D341Med (cell line): ENCODE results near the gene PHGDH.
"Not testable (repeated sequence)": the region's sequence is repeated elsewhere in the genome, so short reads cannot be mapped to it uniquely, and the experiment has no call there.

Source experiments
- DNase-seq: peaks from one replicate; pipeline ENCODE4 v3.0.0; 2012; ENCODE audit warnings: low spot score

Gene PHGDH

DNA sequence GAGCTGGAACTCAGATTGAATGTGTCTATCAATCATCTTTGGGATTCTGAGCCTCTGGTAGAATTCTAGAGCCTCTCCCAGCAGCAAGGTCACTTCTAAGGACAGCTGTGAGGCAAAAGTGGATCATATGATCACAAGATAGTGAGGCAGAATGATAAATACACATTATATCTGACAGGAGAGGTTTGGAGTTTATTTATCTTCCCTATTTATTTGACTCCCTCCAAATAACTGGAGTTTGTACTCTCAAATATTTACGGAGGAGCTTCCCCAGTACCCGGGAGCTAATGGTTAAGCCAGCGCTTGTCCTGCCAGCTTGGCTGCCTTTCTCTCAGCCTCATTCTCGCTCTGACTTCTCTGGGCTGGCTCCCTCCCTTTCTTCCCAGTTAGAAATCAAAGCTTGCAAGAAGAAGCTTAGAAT lies 54.6 kb downstream of the PHGDH start:
- DNase-seq, result no peak

- no peak for DNase-seq
Observed at GRCh38 chr1:119767486-119767885, 55.8 kb downstream of the PHGDH start.

GRCh38 chr1:119768778-119769177 lies 57.0 kb downstream of the PHGDH start, which contains the start of gene HMGCS2:
TSS of gene HMGCS2 (minus strand) at chr1:119768905. CDS start at chr1:119768844, 61 bp downstream.
- DNase-seq, result no peak

GRCh38 chr1:119771016-119771415 lies 59.3 kb downstream of the PHGDH start:
- no peak for DNase-seq

DNA sequence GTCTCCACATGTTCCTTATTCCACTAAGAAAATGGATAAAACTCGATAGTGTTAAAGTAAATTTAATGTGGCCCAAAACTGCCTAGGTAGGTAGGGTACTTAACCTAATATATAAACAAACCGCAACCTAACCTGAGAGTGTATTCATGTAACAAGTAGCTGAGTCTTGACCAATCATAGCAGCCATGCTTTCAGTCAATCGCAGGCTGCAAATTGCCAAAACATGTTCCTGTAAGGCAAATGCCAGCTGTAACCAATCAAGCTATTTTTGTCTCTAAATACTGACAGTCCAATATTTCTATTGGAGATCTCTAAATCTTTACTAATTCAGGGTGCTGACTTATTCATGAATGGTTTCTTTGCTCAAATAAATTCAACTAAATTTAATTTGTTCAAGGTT lies 60.0 kb downstream of the PHGDH start:
- no peak for DNase-seq

- no peak for DNase-seq
Observed at GRCh38 chr1:119772298-119772697, 60.6 kb downstream of the PHGDH start.

GRCh38 chr1:119773711-119774241 lies 62.0 kb downstream of the PHGDH start:
- no peak for DNase-seq

- no peak for DNase-seq
Observed at GRCh38 chr1:119774746-119775490, 63.2 kb downstream of the PHGDH start.

- DNase-seq, result no peak
Observed at GRCh38 chr1:119778359-119778758, 66.6 kb downstream of the PHGDH start.

DNA sequence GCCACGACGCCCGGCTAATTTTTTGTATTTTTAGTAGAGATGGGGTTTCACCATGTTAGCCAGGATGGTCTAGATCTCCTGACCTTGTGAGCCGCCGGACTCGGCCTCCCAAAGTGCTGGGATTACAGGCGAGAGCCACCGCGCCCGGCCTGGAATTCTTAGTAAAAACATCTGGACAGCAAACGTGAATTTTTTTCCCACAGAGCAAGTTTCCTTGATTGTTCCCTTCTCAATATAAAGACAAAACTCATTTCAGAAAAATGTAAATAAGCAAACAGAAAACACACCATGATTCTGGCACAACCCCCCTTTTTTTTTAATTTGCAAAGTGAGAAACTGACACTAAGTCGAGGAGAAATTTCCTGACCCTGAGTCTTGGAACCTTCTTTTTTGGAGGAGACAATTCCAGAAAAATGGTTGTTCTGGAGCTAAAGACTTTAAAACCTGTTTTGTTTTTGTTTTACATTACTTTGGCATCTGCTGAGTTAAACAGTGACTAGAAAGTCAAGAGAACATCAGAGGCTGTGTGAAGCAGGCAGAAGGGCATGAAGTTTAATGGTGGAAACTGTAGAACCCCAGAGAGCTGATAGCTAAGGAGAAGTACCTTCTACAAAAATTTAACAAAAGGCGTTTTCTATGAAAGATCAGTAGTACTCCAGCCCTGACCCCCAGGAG lies 67.3 kb downstream of the PHGDH start:
- no peak for DNase-seq

DNA sequence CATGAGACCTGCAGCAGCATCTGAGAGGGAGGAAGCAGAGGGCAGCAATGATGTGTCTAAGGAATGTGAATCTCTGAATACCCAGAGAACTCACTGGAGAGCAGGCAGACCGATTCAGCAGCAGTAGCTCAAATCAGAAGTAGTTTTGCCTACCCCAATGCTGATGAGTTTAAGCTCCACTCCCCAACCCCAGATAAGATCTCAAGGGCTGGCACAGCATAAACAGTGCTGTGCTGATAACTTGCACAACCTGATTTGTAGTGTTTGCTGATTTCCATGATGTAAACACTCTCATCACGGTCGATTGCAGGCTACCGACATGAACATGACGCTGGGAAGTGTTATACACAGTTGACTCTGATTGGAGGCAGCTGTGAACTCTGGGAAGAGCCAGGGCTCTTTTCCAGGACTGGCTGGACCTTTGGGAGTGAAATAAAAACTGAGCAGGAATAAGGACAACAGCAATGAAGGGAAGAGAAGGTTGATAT lies 68.2 kb downstream of the PHGDH start:
- no peak for DNase-seq

DNA sequence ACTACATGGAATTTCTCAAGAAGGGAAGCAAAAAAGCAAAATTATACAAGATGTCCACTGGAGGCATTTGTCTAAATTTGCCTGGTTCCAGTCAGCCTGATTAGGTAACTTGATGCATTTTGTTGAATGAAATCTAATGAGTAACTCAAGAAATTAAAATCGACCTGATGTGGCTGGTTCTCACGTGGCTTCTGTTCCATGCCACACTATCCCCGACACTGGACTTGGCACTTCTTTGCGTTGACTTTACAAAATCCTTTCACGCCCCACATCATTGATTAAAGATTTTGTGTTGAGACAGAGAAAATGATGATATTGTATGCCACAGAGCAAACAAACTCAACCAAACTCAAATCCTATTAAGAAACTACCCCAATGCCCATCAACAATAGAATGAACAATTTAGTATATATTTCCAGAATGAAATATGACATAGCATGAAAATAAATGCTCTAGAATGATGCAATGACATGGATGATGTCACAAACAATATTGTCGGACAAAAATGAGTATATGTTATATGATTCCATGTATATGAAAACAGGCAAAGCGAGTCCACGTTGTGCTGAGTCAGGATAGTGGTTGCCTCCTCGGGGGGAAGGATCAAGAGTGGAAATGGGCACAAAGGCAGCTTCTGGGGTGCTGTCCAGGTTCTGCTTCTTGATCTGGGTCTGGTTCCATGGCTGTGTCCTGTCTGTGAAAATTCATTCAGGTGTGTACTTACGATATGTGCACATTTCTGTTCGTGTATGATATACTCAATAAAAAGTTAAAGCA lies 69.9 kb downstream of the PHGDH start:
- DNase-seq, result no peak

- DNase-seq, result no peak
Observed at GRCh38 chr1:119782631-119783325, 71.0 kb downstream of the PHGDH start.

GRCh38 chr1:119783354-119784185 lies 71.8 kb downstream of the PHGDH start:
- DNase-seq, result no peak

DNA sequence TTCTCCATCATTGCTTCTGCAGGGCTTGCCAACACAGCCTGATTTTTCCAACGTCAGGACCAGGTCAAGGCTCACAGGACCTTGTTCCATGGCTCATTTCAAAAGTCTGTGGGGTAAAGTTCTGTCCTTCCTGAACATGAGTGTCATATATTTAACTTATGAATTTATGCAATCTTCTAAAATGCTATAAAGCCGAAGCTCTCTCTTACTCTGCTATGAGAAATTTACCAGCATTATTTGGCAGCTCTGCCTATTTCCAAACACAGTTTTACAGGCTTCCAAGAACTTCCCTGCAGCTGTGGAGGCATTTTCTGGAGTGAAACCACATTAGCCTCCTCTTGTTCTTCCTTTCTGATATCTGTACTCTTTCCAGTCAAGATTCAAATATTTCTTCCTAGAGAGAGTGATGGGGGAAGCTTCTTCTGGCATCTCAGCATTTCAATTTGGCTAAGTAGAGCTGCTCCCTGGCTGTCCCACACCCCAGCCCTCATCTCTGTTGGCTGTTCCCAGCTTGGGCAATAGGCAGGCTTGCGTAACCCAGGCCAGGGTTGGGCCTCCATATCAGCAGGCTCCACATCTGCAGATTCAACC lies 72.6 kb downstream of the PHGDH start:
- no peak for DNase-seq

GRCh38 chr1:119786046-119786445 lies 74.3 kb downstream of the PHGDH start:
- not testable (repeated sequence) for DNase-seq

GRCh38 chr1:119786473-119787050 lies 74.8 kb downstream of the PHGDH start:
- not testable (repeated sequence) for DNase-seq

DNA sequence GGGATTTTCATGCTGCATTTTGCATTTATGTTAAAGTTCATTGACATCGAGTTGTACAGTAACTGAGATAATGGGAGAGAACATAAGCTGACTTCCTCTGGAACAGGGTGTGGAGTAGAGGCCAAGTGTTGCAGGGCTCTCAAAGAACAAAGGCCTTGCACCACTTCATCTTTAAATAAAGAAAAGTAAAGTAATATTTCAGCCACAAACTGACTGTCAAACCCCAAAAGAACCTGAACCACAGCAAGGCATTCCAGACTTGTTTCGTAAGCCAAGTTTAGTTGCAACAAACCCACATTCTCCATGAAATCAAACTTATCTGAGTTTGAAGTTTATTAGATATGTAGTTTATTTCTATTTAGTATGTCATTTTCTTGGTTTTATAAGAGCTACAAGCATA lies 76.0 kb downstream of the PHGDH start:
- no peak for DNase-seq

GRCh38 chr1:119790451-119791198 lies 78.9 kb downstream of the PHGDH start:
- DNase-seq, result no peak
